Neural cell (in vitro differentiated cells): Measurements from ENCODE around the gene SLAMF9.

Experiments
- MXI1 ChIP-seq: fragments of 450-650 bp; conservative IDR thresholded peaks from 2 replicates; pipeline ENCODE4 v1.6.1; 2014; ENCODE audit warnings: antibody characterized with exemption, mild to moderate bottlenecking; ENCODE audit not compliant: poor library complexity, severe bottlenecking
- RAD21 ChIP-seq: fragments of 450-650 bp; conservative IDR thresholded peaks from 2 replicates; pipeline ENCODE4 v1.6.1; 2014; ENCODE audit warnings: antibody characterized with exemption, mild to moderate bottlenecking, moderate library complexity
- TAF1 ChIP-seq: IDR thresholded peaks from 2 replicates; pipeline ENCODE4 v1.6.1; 2012; ENCODE audit warnings: low read depth
- TF ChIP-seq, protein P1 (sequence below): fragments of 450-650 bp; IDR thresholded peaks from 2 replicates; pipeline ENCODE4 v1.5.1; 2014; ENCODE audit warnings: antibody characterized with exemption, mild to moderate bottlenecking, moderate library complexity; ENCODE audit not compliant: poor library complexity, severe bottlenecking

DNA sequence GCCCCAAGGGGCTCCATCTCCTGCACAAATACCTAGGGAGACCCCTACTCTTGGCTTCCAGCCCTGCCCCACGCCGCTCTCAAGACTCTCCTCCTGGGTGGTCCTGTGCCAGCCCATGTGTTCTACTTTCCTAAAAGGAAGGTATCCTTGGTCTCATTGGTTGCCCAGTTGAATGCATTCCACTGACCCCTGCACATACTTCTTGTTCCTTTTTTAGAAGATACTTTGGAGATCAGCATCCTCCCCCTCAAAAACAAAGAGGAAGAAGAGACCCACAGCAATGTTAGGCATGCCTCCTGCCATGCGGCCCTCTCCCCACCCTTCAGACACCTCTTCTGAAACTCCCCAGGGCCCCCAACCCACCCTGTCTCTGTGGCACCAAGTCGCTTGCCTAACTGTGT lies 4.1 kb downstream of the SLAMF9 start:
- TF ChIP-seq, protein P1, sequence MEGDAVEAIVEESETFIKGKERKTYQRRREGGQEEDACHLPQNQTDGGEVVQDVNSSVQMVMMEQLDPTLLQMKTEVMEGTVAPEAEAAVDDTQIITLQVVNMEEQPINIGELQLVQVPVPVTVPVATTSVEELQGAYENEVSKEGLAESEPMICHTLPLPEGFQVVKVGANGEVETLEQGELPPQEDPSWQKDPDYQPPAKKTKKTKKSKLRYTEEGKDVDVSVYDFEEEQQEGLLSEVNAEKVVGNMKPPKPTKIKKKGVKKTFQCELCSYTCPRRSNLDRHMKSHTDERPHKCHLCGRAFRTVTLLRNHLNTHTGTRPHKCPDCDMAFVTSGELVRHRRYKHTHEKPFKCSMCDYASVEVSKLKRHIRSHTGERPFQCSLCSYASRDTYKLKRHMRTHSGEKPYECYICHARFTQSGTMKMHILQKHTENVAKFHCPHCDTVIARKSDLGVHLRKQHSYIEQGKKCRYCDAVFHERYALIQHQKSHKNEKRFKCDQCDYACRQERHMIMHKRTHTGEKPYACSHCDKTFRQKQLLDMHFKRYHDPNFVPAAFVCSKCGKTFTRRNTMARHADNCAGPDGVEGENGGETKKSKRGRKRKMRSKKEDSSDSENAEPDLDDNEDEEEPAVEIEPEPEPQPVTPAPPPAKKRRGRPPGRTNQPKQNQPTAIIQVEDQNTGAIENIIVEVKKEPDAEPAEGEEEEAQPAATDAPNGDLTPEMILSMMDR, result no peak
- TF ChIP-seq RAD21, result no peak
- no peak for TF ChIP-seq TAF1
- no peak for TF ChIP-seq MXI1
